Lower lobe of right lung (tissue), 2 donors: Measurements from ENCODE around the gene ESR1. TPM values are rescaled to one million over a fixed set of nuclear protein-coding genes. Genes with fewer than 3 reads are reported as not detected.

Experiments
- ATAC-seq, 2 donors: fragments of 200-7000 bp; cut with Tn5 transposase; one replicate each; pipeline ENCODE4 v1.9.1; 2020 to 2022; ENCODE audit warnings: mild to moderate bottlenecking in 2 of 2, moderate library complexity in 2 of 2
- DNase-seq: peaks from one replicate; pipeline ENCODE4 v3.0.0-alpha.2; 2020
- H3K27ac ChIP-seq: fragments of 200-600 bp; one replicate; pipeline ENCODE4 v1.8.0; 2022
- H3K27me3 ChIP-seq: fragments of 200-600 bp; one replicate; pipeline ENCODE4 v1.8.0; 2022; ENCODE audit warnings: low read depth
- H3K36me3 ChIP-seq: fragments of 200-600 bp; one replicate; pipeline ENCODE4 v1.8.0; 2022; ENCODE audit warnings: mild to moderate bottlenecking
- H3K4me1 ChIP-seq: fragments of 200-600 bp; one replicate; pipeline ENCODE4 v1.8.0; 2022
- H3K4me3 ChIP-seq: fragments of 200-600 bp; one replicate; pipeline ENCODE4 v1.8.0; 2022; ENCODE audit warnings: mild to moderate bottlenecking
- H3K9me3 ChIP-seq: fragments of 200-600 bp; one replicate; pipeline ENCODE4 v1.8.0; 2022
- CTCF ChIP-seq: fragments of 200-600 bp; IDR thresholded peaks from one replicate; pipeline ENCODE4 v1.8.0; 2022; ENCODE audit warnings: antibody characterized with exemption, mild to moderate bottlenecking
- intact Hi-C: fragments of 100-400 bp; cut with DNase I; formaldehyde crosslinking; loops from one replicate; pipeline ENCODE4 v1.11.0; 2022
- total RNA-seq: library from RNA; stranded (reverse); fragmentation: NEBNext Ultra II Directional; extraction: Animal tissue kit (Norgen Biotek cat#: 25700); gene quantifications from one replicate; pipeline ENCODE4 v1.2.1, GENCODE V29; 2021
- donor health status: DM: no; HTN: yes; CAD: no; lungs with severe emphysema.

Gene ESR1
- total RNA-seq, 1 donor from 2014 or later = 3.7 TPM

DNA sequence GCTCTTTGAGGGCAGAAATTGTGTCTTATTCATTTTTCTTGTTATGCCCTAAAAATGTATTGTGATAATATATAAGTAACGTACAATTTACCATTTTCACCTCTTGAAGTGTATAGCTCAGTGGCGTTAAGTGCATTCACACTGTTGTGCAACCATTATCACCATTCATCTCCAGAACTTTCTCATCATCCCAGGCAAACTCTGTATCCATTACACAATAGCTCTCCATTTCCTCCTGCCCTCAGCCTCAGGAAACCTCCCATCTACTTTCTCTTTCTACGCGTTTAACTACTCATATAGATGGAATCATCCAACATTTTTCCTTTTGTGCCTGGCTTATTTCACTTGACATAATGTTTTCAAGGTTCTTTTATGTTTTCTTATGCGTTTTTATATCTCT is 184.6 kb downstream of the ESR1 start:
- H3K4me3 ChIP-seq = no peak overlapping the region
- no peaks in the 10 kb centered on the region for H3K36me3 ChIP-seq
- H3K9me3 ChIP-seq = no peaks in the 10 kb centered on the region
- ATAC-seq (no peak), DNase-seq (no peak)
- no peak for TF ChIP-seq CTCF
- no peaks in the 10 kb centered on the region for H3K27me3 ChIP-seq
- no peak overlapping the region for H3K27ac ChIP-seq
- no peaks in the 10 kb centered on the region for H3K4me1 ChIP-seq
- intact Hi-C loops = no loop called here

DNA sequence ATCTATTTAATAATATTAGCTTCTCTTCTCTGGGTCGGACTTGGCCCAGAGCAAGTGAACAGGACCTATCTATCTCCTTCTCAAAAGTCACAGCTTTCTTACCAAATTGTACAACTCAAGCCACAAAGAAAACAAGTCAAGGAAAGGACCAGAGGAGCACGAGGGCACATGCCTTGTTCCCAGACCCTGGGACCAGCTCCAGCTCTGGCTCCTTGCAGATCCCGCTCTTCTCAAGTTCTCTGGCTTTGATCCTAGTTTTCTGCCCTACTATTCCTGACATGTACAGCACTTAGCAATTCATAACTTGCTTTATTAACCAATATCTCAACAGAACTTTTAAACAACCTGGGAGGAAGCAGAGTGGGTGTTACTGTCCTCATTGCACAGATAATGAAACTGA is 185.9 kb downstream of the ESR1 start:
- ATAC-seq (no peak), DNase-seq (no peak)
- H3K36me3 ChIP-seq = no peaks in the 10 kb centered on the region
- no peaks in the 10 kb centered on the region for H3K4me1 ChIP-seq
- H3K27ac ChIP-seq = no peak overlapping the region
- H3K27me3 ChIP-seq = no peaks in the 10 kb centered on the region
- intact Hi-C loops = no loop called here
- no peak for TF ChIP-seq CTCF
- H3K4me3 ChIP-seq = no peak overlapping the region
- no peaks in the 10 kb centered on the region for H3K9me3 ChIP-seq

DNA sequence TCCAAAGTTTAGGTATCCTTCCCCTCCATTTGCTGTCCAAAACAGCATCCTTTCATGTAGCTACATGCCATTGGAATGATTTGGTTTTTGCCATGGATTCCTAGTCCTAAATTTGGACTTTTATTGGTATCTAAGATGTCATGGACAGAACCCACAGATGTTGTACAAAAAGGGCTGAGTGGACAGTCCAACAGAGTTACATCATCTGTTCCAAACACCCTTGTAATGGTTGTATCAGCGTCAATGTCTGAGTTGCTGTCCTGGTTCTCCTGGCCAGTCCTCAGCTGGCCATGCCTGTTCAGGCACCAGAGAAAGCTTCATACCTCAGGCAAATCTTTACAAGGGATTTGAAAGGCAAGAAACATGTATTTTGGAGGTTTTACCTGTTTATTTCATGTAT is 191.3 kb downstream of the ESR1 start:
- H3K27ac ChIP-seq = no peak overlapping the region
- H3K4me1 ChIP-seq = no peaks in the 10 kb centered on the region
- ATAC-seq (no peak), DNase-seq (no peak)
- H3K4me3 ChIP-seq = no peak overlapping the region
- H3K27me3 ChIP-seq = no peaks in the 10 kb centered on the region
- no peaks in the 10 kb centered on the region for H3K9me3 ChIP-seq
- intact Hi-C loops = no loop called here
- no peaks in the 10 kb centered on the region for H3K36me3 ChIP-seq
- TF ChIP-seq CTCF = no peak

DNA sequence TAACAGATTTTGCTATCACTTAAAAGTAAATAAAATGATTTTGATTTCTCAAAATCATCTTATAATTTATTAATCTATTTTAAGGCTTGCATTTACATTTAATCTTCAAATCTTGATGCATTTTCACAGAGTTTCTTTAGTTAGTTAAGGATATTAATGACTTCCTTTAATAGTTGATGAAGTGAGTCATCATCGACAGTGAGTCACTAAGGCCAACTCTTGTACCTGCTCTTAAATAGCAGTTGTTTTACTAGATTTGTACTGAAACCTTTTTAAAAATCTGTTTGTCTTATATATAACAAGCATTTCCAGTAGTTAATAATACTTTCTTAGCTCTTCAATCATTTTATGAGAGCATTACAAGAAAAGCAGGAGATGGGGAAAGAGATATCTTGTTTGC is 191.7 kb downstream of the ESR1 start:
- H3K9me3 ChIP-seq = no peaks in the 10 kb centered on the region
- TF ChIP-seq CTCF = no peak
- H3K36me3 ChIP-seq = no peaks in the 10 kb centered on the region
- no peak for DNase-seq
- no peak for ATAC-seq
- H3K4me3 ChIP-seq = no peak overlapping the region
- intact Hi-C loops = no loop called here
- no peak overlapping the region for H3K27ac ChIP-seq
- H3K4me1 ChIP-seq = no peaks in the 10 kb centered on the region
- H3K27me3 ChIP-seq = no peaks in the 10 kb centered on the region

GRCh38 chr6:152001408-152001807 is 193.9 kb downstream of the ESR1 start:
- TF ChIP-seq CTCF = no peak
- no peak overlapping the region for H3K27ac ChIP-seq
- H3K4me1 ChIP-seq = no peaks in the 10 kb centered on the region
- intact Hi-C loops = no loop called here
- DNase-seq (no peak), ATAC-seq (no peak)
- no peak overlapping the region for H3K4me3 ChIP-seq
- no peaks in the 10 kb centered on the region for H3K27me3 ChIP-seq
- no peaks in the 10 kb centered on the region for H3K9me3 ChIP-seq
- no peaks in the 10 kb centered on the region for H3K36me3 ChIP-seq

DNA sequence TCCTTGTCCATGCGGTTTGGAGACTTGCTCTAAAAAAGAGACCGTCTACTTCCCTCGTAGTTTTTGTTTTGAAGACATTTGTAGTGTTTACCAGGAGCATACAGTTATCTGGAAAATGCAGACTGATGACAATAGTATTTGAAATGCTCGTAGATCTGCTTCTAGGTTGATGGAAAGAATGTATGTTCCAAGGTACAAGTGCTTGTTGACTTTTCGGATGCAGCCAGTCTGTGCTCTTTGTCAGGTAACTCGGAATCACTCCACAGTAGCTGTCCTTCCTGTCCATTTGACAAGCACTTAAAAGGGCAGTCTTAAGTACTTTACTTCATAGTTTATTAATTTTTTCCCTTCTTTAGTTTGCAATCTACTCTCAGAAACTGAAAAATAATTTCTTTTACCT is 194.8 kb downstream of the ESR1 start:
- no peak for TF ChIP-seq CTCF
- Histone ChIP-seq H3K4me3 (no peak overlapping the region), H3K9me3 (no peaks in the 10 kb centered on the region), H3K27ac (no peak overlapping the region), H3K27me3 (no peaks in the 10 kb centered on the region), H3K36me3 (no peaks in the 10 kb centered on the region), H3K4me1 (no peaks in the 10 kb centered on the region)
- ATAC-seq = no peak
- intact Hi-C loops = no loop called here
- DNase-seq = no peak
